ENCODE results near the gene C14orf180. TPM values are rescaled to one million over a fixed set of nuclear protein-coding genes. Genes with fewer than 3 reads are reported as not detected.
A peak's percentile ranks its signal among the peaks of the same experiment; 100 is the strongest.

Gene C14orf180
- total RNA-seq, 2 donors from 2014 or later = 0.32 TPM; not detected in 1

DNA sequence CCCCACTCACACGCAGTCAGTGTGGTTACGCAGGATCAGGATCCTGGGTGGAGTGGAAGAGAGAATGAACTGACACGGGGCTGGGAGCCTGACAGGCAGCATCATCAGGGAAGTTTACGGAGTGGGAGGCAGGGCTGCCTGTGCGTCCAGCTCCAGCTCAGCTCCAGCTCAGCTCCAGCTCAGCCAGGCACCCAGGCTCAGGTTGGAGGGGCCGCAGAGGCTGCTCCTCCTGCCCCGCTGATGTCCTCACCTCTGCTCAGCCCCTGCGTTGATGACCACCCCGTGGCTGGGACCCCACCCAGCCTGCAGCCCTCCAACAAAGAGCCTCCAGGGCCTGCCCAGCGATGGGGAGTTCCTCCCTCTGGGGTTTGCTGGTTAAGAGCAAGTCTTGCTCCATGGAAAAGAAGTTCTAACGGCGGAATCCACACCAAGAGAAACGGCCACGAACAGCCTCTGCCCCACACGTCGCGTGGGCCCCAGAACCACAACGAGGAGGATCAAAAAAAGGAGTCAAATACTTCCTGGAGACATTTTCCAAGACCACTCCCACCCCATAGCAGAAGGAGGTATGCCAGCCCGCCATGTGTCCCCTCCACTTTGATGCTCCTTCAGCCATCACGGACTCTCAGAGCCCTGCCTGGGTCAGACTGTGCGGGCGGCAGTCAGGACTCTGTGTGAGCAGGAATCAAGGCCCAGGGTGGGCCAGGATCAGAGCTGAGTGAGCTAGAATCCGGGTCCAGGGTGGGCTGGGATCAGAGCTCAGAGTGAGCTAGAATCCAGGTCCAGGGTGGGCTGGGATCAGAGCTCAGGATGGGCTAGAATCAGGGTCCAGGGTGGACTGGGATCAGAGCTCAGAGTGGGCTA, 17.7 kb upstream of the C14orf180 start:
- Histone ChIP-seq H3K27ac (no peak overlapping the region), H3K4me1 (replicated peaks) (no peaks in the 10 kb centered on the region), H3K9me3 (no peaks in the 10 kb centered on the region), H3K27me3 (replicated peaks; ENCODE audit: insufficient read depth) (peaks cover 21% of the 10 kb centered on the region), H3K36me3 (no peaks in the 10 kb centered on the region), H3K4me3 (no peak overlapping the region)
- intact Hi-C loops (cut with DNase I) = loop anchor here (2.0 kb wide), 1 partner anchor 423 kb away; the partner anchor contains the start of gene KIF26A
- DNase-seq (ENCODE audit: low spot score) = no peak
- TF ChIP-seq POLR2A (IDR thresholded peaks at IDR 0.05) = no peak
- TF ChIP-seq POLR2AphosphoS5 (IDR thresholded peaks at IDR 0.05) = no peak
- TF ChIP-seq, protein P1, sequence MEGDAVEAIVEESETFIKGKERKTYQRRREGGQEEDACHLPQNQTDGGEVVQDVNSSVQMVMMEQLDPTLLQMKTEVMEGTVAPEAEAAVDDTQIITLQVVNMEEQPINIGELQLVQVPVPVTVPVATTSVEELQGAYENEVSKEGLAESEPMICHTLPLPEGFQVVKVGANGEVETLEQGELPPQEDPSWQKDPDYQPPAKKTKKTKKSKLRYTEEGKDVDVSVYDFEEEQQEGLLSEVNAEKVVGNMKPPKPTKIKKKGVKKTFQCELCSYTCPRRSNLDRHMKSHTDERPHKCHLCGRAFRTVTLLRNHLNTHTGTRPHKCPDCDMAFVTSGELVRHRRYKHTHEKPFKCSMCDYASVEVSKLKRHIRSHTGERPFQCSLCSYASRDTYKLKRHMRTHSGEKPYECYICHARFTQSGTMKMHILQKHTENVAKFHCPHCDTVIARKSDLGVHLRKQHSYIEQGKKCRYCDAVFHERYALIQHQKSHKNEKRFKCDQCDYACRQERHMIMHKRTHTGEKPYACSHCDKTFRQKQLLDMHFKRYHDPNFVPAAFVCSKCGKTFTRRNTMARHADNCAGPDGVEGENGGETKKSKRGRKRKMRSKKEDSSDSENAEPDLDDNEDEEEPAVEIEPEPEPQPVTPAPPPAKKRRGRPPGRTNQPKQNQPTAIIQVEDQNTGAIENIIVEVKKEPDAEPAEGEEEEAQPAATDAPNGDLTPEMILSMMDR (IDR thresholded peaks at IDR 0.05) = no peak
- 74% methylated on average over 23 of the region's 23 CpGs for WGBS

DNA sequence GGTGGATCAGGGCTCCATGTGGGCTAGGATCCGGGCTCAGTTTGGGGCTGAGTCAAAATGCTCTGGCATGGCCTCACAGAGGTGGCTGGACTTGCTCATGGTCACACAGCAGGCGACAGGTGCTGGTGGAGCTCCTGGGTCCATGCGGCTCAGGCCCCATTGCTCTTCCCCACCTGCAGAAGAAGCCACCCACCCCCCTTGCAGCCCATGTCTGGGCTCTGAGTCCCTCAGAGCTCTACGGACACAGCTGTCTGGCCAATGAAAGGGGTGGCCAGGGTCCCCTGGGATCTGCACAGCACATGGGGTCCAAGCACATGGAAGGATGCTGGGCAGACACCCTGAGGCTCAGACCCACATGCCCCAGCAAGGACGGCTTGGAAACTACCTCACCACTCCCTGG, 17.0 kb upstream of the C14orf180 start:
- 86% methylated on average over 5 of the region's 5 CpGs for WGBS
- TF ChIP-seq, protein P1 (IDR thresholded peaks at IDR 0.05) = no peak
- TF ChIP-seq POLR2AphosphoS5 (IDR thresholded peaks at IDR 0.05) (no peak), POLR2A (IDR thresholded peaks at IDR 0.05) (no peak)
- Histone ChIP-seq H3K4me3 (no peak overlapping the region), H3K9me3 (no peaks in the 10 kb centered on the region), H3K36me3 (no peaks in the 10 kb centered on the region), H3K27me3 (replicated peaks; ENCODE audit: insufficient read depth) (peaks cover 26% of the 10 kb centered on the region), H3K27ac (no peak overlapping the region), H3K4me1 (replicated peaks) (no peaks in the 10 kb centered on the region)
- intact Hi-C loops (cut with DNase I) = loop anchor here (2.0 kb wide), 1 partner anchor 424 kb away; the partner anchor contains the start of gene KIF26A
- DNase-seq (ENCODE audit: low spot score) = no peak

DNA sequence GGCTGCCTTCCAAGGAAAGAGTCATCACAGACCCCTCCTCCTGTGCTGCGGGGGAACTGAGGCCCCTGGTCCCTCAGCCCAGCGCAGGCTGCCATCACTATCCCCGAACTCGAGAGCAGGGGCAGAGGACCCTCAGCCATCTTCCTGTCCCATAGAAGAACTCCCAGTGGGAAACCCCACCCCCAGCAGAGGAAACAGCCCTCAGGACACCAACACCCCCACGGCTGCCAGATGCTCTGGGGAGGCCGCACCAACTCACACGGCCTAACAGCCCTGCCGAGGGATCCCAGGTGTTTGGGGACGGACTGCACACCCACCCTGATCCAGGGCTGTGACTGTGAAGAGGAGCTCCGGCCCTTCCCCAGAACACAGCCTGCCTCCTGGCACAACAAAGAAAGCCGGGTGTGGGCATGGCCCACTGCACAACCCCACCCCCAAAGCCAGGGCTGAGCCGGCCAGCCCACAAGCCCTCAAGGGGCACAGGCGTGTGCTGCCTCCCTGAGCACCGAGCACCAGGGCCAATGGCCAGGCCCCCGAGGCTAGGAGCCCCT, 16.3 kb upstream of the C14orf180 start:
- intact Hi-C loops (cut with DNase I) = loop anchor here (2.0 kb wide), 1 partner anchor 424 kb away; the partner anchor contains the start of gene KIF26A
- no peaks in the 10 kb centered on the region for H3K36me3 ChIP-seq
- H3K27ac ChIP-seq = no peak overlapping the region
- WGBS = 65% methylated on average over 15 of the region's 15 CpGs
- no peak for DNase-seq (ENCODE audit: low spot score)
- TF ChIP-seq POLR2AphosphoS5 (IDR thresholded peaks at IDR 0.05) (no peak), POLR2A (IDR thresholded peaks at IDR 0.05) (no peak)
- TF ChIP-seq, protein P1 (IDR thresholded peaks at IDR 0.05) = no peak
- no peak overlapping the region for H3K4me3 ChIP-seq
- H3K27me3 ChIP-seq (replicated peaks; ENCODE audit: insufficient read depth) = peaks cover 29% of the 10 kb centered on the region
- H3K4me1 ChIP-seq (replicated peaks) = no peaks in the 10 kb centered on the region
- no peaks in the 10 kb centered on the region for H3K9me3 ChIP-seq

DNA sequence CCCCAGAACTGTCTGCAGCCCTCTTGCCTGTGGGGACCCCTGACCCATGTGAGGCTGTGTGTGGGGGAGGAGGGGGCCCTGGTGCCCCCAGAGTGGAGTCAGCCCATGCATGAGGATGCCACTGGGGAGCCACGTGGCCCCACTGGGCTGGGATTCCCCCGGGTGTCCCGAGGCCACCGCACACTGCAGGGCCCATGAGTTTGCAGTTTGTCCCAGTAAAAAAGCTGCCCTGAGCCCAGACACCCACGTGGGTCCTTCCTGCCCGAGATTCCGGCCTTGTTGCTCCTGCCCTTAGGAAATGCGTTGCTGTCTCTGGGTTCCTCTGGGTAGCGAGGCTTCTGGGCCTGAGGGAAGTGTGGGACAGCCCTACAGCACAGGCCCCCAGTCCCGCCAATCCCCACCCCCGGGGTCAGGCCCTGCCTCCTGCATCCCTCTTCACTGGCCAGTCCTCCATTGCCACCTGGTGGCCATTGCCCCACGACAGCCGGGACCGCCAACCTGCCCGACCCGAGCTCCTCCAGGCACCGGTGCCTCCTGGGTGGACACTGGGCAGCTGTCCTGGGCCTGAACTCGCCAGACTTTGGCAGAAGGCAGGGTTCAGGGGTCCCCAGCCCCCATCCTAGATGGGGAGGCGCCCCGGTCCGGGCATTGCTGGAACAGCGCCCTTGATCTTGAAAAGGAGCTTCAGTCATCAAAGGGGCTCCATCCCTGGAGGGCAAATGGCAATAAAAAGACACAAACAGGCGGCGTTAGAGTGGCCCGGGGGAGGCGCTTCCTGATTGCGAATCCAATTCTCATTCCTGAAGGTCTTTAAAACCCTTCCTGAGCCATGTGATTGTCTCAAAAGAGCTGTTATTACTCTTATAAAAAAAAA, 15.6 kb upstream of the C14orf180 start:
- H3K27ac ChIP-seq = no peak overlapping the region

More for the DNA sequence above, 15.6 kb upstream of the C14orf180 start:
- 5% methylated on average over 21 of the region's 27 CpGs for WGBS
- no peaks in the 10 kb centered on the region for H3K4me1 ChIP-seq (replicated peaks)
- intact Hi-C loops (cut with DNase I) = loop anchor here (2.0 kb wide), 2 partner anchors 425 to 485 kb away; partner anchors contain the start of gene KIF26A
- H3K4me3 ChIP-seq = no peak overlapping the region
- DNase-seq (ENCODE audit: low spot score) = peak; percentile 67
- no peaks in the 10 kb centered on the region for H3K9me3 ChIP-seq
- no peaks in the 10 kb centered on the region for H3K36me3 ChIP-seq
- H3K27me3 ChIP-seq (replicated peaks; ENCODE audit: insufficient read depth) = peaks cover 34% of the 10 kb centered on the region
- TF ChIP-seq POLR2A (IDR thresholded peaks at IDR 0.05) = no peak
- TF ChIP-seq, protein P1 (IDR thresholded peaks at IDR 0.05) = peak; percentile 75 to 89 (median 84)

All from prostate gland (tissue), 2 donors.